Measurements from ENCODE around the gene PCDHA12. TPM values are rescaled to one million over a fixed set of nuclear protein-coding genes. Genes with fewer than 3 reads are reported as not detected.
A peak's percentile ranks its signal among the peaks of the same experiment; 100 is the strongest.

Gene PCDHA12
- total RNA-seq, 3 donors from 2014 or later, result 0.48 to 6.9 (median 5.0) TPM

DNA sequence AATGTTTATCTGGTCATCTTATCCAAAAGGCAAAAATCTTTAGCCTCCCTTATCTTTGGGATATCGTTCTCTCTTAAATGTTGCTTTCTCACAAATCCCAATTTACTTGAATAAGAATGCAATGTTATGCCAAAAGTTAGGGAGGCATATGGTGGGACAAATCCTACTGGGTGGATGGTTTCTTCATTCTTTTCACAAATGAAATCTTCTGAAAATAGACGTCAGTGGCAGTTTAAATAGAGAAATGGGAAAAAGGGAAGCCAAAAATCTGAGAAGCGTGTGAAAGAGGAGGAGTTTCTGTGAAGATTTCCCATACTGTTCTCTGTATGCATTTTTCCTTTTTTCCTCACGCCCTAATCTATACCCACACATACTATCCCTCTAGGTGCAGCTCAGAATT lies 48.5 kb downstream of the PCDHA12 start:
- H3K36me3 ChIP-seq, result no peaks in the 10 kb centered on the region
- no peak overlapping the region for H3K27ac ChIP-seq
- no peaks in the 10 kb centered on the region for H3K27me3 ChIP-seq
- H3K4me1 ChIP-seq, result no peaks in the 10 kb centered on the region
- no peak for DNase-seq (ENCODE audit: low spot score in 2 of 2)
- H3K4me3 ChIP-seq, result no peak overlapping the region
- H3K9me3 ChIP-seq, result no peaks in the 10 kb centered on the region
- TF ChIP-seq POLR2A (IDR thresholded peaks at IDR 0.05) (no peak), POLR2AphosphoS5 (IDR thresholded peaks at IDR 0.05) (no peak)
- TF ChIP-seq, protein P1, sequence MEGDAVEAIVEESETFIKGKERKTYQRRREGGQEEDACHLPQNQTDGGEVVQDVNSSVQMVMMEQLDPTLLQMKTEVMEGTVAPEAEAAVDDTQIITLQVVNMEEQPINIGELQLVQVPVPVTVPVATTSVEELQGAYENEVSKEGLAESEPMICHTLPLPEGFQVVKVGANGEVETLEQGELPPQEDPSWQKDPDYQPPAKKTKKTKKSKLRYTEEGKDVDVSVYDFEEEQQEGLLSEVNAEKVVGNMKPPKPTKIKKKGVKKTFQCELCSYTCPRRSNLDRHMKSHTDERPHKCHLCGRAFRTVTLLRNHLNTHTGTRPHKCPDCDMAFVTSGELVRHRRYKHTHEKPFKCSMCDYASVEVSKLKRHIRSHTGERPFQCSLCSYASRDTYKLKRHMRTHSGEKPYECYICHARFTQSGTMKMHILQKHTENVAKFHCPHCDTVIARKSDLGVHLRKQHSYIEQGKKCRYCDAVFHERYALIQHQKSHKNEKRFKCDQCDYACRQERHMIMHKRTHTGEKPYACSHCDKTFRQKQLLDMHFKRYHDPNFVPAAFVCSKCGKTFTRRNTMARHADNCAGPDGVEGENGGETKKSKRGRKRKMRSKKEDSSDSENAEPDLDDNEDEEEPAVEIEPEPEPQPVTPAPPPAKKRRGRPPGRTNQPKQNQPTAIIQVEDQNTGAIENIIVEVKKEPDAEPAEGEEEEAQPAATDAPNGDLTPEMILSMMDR (IDR thresholded peaks at IDR 0.05), result no peak
- intact Hi-C loops (cut with DNase I; ENCODE audit: low total_unique reads), result no loop called here

DNA sequence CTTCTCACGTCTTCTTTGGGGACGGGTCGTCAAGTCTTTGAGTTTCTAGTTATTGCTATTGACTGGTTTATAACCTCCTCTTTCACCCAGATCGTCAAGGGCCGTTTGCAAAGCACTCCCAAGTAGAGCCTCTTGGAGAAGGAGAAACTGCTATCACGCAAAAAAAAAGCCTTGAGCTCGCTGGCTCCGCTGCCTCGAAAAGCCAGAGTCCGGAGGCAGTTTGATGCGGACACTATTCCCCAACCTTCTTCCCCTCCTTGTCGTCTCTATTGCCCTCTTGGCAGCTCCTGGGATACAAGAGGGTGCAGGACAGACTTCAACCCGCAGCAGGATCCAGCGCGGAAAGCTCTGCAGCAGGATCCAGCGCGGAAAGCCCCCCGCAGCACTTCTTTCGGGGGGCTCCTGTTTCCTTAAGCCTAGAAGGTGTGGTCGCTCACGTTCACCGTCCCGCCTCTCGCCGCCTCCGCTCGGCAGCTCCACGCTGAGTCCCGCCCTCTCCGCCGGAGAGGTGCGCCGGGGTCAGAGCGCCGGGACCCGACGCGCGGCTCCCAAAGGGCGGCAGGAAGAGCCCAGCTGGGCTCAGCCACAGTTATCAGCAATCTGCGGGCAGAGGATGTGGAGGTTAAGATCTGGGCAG lies 50.8 kb downstream of the PCDHA12 start, which contains the start of gene PCDHAC1:
Gene PCDHAC1, plus strand, starts transcription at position 494 of the 637 bp plus-strand sequence. CDS start 594 bp downstream, outside the sequence.
- DNase-seq (ENCODE audit: low spot score in 2 of 2), result no peak
- Histone ChIP-seq H3K4me1 (no peaks in the 10 kb centered on the region), H3K27me3 (no peaks in the 10 kb centered on the region), H3K36me3 (no peaks in the 10 kb centered on the region), H3K27ac (peak within 1 kb of the TSS in 1 of 2 donors; percentile 11), H3K4me3 (peak within 1 kb of the TSS; percentile 46 to 67 (median 63)), H3K9me3 (no peaks in the 10 kb centered on the region)
- TF ChIP-seq, protein P1 (IDR thresholded peaks at IDR 0.05), result no peak
- no peak for TF ChIP-seq POLR2AphosphoS5 (IDR thresholded peaks at IDR 0.05)
- TF ChIP-seq POLR2A (IDR thresholded peaks at IDR 0.05), result no peak
- intact Hi-C loops (cut with DNase I; ENCODE audit: low total_unique reads), result no loop called here

DNA sequence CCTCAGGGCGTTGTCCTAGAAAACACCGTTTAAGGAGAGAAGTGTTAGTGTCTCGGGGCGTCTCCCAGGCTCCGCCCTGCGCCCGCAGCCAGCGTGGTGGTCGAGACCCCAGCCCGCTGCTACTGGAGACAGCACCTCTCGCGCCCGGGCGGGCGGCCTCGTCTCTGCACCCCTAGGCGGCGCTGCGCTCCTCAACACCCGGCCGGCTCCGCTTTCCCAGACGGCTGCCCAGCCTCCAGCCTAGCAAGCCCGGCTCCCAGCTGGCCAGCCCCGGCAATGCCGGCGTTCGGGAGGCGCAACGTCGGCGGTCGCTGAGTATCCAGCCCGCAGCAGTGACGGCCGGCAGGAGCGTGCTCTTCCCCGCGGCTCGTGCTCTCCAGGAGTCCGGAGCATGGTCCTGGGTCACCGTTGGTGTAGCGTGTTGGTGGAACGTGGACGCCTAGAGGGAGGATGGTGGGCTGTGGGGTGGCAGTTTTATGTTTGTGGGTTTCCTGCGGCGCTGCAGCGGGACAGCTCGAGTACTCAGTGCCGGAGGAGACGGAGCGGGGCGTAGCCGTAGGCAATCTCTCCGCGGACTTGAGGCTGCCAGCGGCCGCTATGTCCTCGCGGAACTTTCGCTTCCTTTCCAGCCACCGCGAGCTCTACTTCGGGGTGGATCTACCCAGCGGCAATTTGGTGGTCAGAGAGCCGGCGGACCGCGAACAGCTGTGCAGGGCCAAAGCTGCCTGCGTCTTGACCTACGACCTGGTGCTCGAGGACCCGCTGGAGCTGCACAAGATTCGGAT lies 51.5 kb downstream of the PCDHA12 start:
- Histone ChIP-seq H3K4me1 (no peaks in the 10 kb centered on the region), H3K27ac (peak overlapping the region in 1 of 2 donors; percentile 11), H3K27me3 (no peaks in the 10 kb centered on the region), H3K9me3 (no peaks in the 10 kb centered on the region), H3K36me3 (no peaks in the 10 kb centered on the region), H3K4me3 (peak overlapping the region; percentile 46 to 67 (median 63))
- no peak for TF ChIP-seq POLR2AphosphoS5 (IDR thresholded peaks at IDR 0.05)
- TF ChIP-seq, protein P1 (IDR thresholded peaks at IDR 0.05), result peak in 2 of 3 donors; percentile 63 to 75
- peak; percentile 58 to 79 for DNase-seq (ENCODE audit: low spot score in 2 of 2)
- intact Hi-C loops (cut with DNase I; ENCODE audit: low total_unique reads), result no loop called here

DNA sequence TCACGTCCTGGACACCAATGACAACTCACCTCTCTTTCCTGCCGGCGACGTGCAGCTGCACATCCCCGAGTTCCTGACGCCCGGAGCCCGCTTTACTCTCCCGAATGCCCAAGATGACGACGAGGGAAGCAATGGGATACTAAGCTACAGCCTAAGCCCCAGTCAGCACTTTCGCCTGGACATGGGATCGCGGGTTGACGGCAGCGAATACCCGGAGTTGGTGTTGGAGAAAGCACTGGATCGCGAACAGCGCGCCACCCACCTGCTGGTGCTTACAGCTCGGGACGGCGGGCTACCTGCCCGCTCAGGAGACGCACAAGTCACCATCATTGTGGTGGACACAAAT lies 52.1 kb downstream of the PCDHA12 start:
- Histone ChIP-seq H3K27me3 (no peaks in the 10 kb centered on the region), H3K4me3 (peak overlapping the region; percentile 46 to 67 (median 63)), H3K9me3 (no peaks in the 10 kb centered on the region), H3K4me1 (no peaks in the 10 kb centered on the region), H3K36me3 (no peaks in the 10 kb centered on the region), H3K27ac (no peak overlapping the region)
- intact Hi-C loops (cut with DNase I; ENCODE audit: low total_unique reads), result no loop called here
- no peak for DNase-seq (ENCODE audit: low spot score in 2 of 2)
- TF ChIP-seq, protein P1 (IDR thresholded peaks at IDR 0.05), result no peak
- TF ChIP-seq POLR2AphosphoS5 (IDR thresholded peaks at IDR 0.05) (no peak), POLR2A (IDR thresholded peaks at IDR 0.05) (no peak)

Other genes starting within 250 kb of the PCDHA12 start
- gene CD14, start 242.1 kb upstream of the PCDHA12 start, total RNA-seq, result 100 to 1,000 TPM in 1 of 3 donors, 10 to 100 TPM in 2; 46.9 to 119 (median 65.7) TPM
- 10 to 100 TPM; 23.0 to 45.4 (median 34.1) TPM for gene TMCO6, start 235.9 kb upstream of the PCDHA12 start, total RNA-seq
- gene NDUFA2, start 227.7 kb upstream of the PCDHA12 start, total RNA-seq, result 10 to 100 TPM; 60.0 to 68.2 (median 67.8) TPM
- gene IK, start 227.5 kb upstream of the PCDHA12 start, total RNA-seq, result 100 to 1,000 TPM; 113 to 146 (median 138) TPM
- 10 to 100 TPM; 20.0 to 25.6 (median 25.3) TPM for gene WDR55, start 210.4 kb upstream of the PCDHA12 start, total RNA-seq
- 1 to 10 TPM in 2 of 3 donors, under 1 TPM in 1; 0.88 to 2.6 (median 1.4) TPM for gene DND1, start 201.7 kb upstream of the PCDHA12 start, total RNA-seq
- gene HARS1, start 183.9 kb upstream of the PCDHA12 start, total RNA-seq, result 10 to 100 TPM; 43.2 to 53.7 (median 53.1) TPM
- 10 to 100 TPM; 21.1 to 39.4 (median 32.4) TPM for gene HARS2, start 183.9 kb upstream of the PCDHA12 start, total RNA-seq
- 10 to 100 TPM; 45.2 to 55.0 (median 52.2) TPM for gene ZMAT2, start 174.9 kb upstream of the PCDHA12 start, total RNA-seq
- not detected for gene PCDHA1, start 89.2 kb upstream of the PCDHA12 start, total RNA-seq
- under 1 TPM in 2 of 3 donors, not detected in 1; 0.33 to 0.59 TPM for gene PCDHA2, start 80.5 kb upstream of the PCDHA12 start, total RNA-seq
- 1 to 10 TPM in 1 of 3 donors, under 1 TPM in 2; 0.96 to 2.8 (median 0.98) TPM for gene PCDHA3, start 74.3 kb upstream of the PCDHA12 start, total RNA-seq
- 1 to 10 TPM in 2 of 3 donors, under 1 TPM in 1; 0.64 to 5.4 (median 2.6) TPM for gene PCDHA4, start 68.2 kb upstream of the PCDHA12 start, total RNA-seq
- gene PCDHA5, start 53.7 kb upstream of the PCDHA12 start, total RNA-seq, result 1 to 10 TPM in 1 of 3 donors, under 1 TPM in 2; 0.16 to 1.2 (median 0.66) TPM
- 1 to 10 TPM in 2 of 3 donors, under 1 TPM in 1; 0.96 to 4.2 (median 2.6) TPM for gene PCDHA6, start 47.3 kb upstream of the PCDHA12 start, total RNA-seq
- gene PCDHA7, start 41.0 kb upstream of the PCDHA12 start, total RNA-seq, result 1 to 10 TPM; 1.3 TPM
- gene PCDHA8, start 34.1 kb upstream of the PCDHA12 start, total RNA-seq, result under 1 TPM; 0.32 to 0.98 (median 0.88) TPM
- 1 to 10 TPM in 1 of 3 donors, under 1 TPM in 2; 0.16 to 1.5 (median 0.66) TPM for gene PCDHA9, start 26.9 kb upstream of the PCDHA12 start, total RNA-seq
- gene PCDHA10, start 19.4 kb upstream of the PCDHA12 start, total RNA-seq, result 1 to 10 TPM in 2 of 3 donors, under 1 TPM in 1; 0.64 to 6.4 (median 4.9) TPM
- 1 to 10 TPM in 2 of 3 donors, under 1 TPM in 1; 0.48 to 4.3 (median 3.4) TPM for gene PCDHA11, start 6.4 kb upstream of the PCDHA12 start, total RNA-seq
- 1 to 10 TPM; 1.3 to 3.5 (median 1.6) TPM for gene PCDHA13, start 6.8 kb downstream of the PCDHA12 start, total RNA-seq
- 1 to 10 TPM in 2 of 3 donors, under 1 TPM in 1; 0.80 to 2.5 (median 2.3) TPM for gene PCDHAC1, start 51.0 kb downstream of the PCDHA12 start, total RNA-seq
- gene PCDHAC2, start 91.2 kb downstream of the PCDHA12 start, total RNA-seq, result 1 to 10 TPM; 2.1 to 2.8 (median 2.6) TPM
- under 1 TPM in 2 of 3 donors, not detected in 1; under 0.01 TPM for gene PCDHB1, start 176.1 kb downstream of the PCDHA12 start, total RNA-seq
- 10 to 100 TPM in 1 of 3 donors, 1 to 10 TPM in 2; 3.8 to 10.8 (median 9.8) TPM for gene PCDHB2, start 219.3 kb downstream of the PCDHA12 start, total RNA-seq
- gene PCDHB3, start 225.2 kb downstream of the PCDHA12 start, total RNA-seq, result 1 to 10 TPM; 3.4 to 6.2 (median 5.4) TPM
- 1 to 10 TPM; 7.5 to 9.2 (median 7.7) TPM for gene PCDHB4, start 246.5 kb downstream of the PCDHA12 start, total RNA-seq